NCI-H2196 treated with DMSO at 0.1 percent for 48 hours (cell line): ENCODE data around the gene LURAP1L.
A peak's percentile ranks its signal among the peaks of the same experiment; 100 is the strongest.

ENCODE experiments used
- DNase-seq: peaks from one replicate; lab custom pipeline; 2025; ENCODE audit not compliant: unreplicated experiment; lab: John Stamatoyannopoulos, UW

LURAP1L gene, protein sequence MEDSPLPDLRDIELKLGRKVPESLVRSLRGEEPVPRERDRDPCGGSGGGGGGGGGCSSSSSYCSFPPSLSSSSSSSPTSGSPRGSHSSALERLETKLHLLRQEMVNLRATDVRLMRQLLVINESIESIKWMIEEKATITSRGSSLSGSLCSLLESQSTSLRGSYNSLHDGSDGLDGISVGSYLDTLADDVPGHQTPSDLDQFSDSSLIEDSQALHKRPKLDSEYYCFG

DNA sequence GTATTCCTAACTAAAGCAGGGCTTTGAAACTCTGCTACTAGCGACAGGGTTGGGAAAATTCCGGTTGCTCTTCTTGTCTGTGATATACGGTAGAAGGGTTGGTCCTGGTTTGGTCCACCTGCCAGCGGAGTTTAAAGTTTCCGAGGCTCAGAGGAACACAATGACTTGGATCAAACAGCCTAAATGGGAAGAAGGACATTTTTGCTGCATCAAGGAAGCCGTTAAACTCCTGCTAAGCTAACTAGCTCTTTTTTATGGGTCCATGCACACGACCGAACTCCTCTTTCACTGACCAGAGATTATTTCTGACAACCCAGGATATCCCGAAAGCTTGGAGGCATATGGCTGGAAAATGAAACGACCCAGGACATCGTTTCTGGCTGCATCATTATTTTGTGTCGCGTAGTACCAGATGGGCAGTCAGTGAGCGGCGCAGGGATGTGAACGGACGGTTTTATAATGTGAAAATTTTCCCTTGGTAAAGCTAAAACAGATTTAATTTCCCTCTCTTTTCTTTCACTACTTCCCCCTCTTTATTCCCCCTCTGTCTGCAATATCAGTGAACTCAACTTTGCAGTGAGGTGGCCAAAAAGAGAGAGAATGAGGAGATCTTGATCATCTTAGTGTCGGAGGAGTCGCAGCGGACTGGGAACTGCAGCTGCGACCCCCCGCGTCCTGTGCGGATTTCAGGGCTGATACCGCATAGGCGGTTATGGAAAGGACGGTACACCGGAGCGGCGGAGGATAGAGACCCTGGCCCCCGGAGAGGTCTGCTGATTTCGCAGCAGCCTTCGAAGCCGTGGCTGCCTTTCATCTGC is at the start of gene LURAP1L:
LURAP1L (plus strand) TSS at position 160 of the 818 bp plus-strand sequence. CDS start 696 bp downstream, outside the sequence.
- DNase-seq: peak; percentile 84

DNA sequence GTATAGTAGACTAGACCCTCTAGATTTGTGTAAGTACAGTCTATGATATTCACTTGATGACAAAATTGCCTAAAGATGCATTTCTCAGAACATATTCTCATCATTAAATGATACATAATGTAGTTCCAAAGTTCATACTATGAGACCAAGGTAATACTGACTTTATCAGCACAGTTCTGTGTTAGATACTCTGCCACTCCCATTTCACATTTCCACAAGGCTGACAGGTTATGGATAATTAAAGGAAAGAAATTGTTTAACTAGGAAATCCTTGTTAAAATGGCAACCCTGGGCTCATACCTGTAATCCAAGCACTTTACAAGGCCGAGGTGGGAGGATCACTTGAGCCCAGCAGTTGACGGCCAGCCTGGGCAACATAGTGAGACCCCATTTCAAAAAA is 48.0 kb upstream of the LURAP1L start:
- DNase-seq: no peak

- DNase-seq: no peak
Measured at GRCh38 chr9:12730198-12730597, 44.6 kb upstream of the LURAP1L start.

- no peak for DNase-seq
Measured at GRCh38 chr9:12730927-12731326, 43.9 kb upstream of the LURAP1L start.

DNA sequence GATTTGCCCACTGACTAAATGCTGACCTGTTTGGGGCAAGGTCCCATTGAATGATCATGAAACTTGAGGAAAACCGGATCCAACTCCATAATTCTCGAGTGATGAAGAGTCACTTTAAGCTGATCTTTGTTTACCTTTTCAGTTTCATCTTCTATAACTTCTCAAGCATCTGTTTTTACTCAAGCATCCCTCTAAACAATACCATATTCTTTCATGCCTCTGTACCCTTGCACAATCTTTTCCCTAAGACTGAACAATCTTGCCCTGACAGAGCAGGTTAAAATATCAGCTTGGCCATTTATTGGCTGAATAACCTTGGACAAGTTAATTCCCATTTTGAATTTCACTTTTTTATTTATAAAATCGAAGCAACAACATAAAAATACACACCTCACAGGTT is 41.8 kb upstream of the LURAP1L start:
- no peak for DNase-seq

- no peak for DNase-seq
Measured at GRCh38 chr9:12735665-12736064, 39.2 kb upstream of the LURAP1L start.

DNA sequence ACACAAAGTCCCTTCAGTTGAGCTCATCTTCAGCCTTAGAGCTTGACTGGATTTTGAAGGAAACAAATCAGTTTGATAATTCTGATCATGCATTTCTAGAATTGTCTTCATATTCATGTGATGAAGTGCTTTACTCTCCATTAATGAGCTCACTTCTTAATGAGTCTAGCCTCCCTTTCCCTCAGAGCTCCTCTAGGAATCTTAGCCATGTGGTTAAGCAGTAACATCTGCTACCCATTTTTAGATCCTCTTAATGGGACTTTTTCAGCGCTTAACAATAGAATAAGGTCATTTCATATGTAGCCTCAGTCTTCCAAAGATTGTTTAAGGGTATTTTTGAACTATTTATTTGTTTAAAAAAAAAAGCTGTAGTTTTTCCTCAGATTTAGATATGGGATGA is 36.9 kb upstream of the LURAP1L start:
- no peak for DNase-seq

DNA sequence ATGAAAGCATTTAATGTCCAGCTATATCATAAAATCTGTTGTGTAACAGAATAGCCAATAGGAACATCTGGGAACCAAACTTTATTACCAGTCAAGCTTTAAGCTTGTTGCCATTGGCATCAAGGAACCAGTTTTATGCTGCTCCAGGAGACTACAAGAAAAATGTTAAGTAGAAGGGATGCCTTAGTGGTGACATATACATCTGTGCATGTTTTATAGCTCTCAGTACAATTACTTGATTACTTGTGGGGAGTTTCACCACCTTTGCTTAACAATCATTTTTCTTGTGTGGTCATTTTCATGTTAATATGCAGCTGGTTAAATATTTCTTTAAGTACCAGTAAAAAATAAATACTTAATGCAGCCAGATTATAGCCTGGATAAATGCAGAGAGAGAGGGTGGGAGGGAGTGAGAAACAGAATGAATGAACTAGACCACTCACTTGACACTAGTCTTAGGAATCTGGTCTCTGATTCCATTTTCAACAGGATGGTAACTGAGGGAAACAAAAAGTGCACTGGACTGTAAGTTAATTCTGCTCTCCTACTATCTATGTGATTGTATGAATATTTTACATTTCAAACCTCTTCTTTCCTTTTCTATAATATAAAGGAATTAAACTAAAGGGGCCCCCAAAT is 35.7 kb upstream of the LURAP1L start:
- no peak for DNase-seq

GRCh38 chr9:12740845-12741244 is 34.0 kb upstream of the LURAP1L start:
- no peak for DNase-seq

GRCh38 chr9:12748016-12748415 is 26.8 kb upstream of the LURAP1L start:
- DNase-seq: no peak

GRCh38 chr9:12748954-12749353 is 25.9 kb upstream of the LURAP1L start:
- no peak for DNase-seq

GRCh38 chr9:12753931-12754330 is 20.9 kb upstream of the LURAP1L start:
- DNase-seq: no peak

DNA sequence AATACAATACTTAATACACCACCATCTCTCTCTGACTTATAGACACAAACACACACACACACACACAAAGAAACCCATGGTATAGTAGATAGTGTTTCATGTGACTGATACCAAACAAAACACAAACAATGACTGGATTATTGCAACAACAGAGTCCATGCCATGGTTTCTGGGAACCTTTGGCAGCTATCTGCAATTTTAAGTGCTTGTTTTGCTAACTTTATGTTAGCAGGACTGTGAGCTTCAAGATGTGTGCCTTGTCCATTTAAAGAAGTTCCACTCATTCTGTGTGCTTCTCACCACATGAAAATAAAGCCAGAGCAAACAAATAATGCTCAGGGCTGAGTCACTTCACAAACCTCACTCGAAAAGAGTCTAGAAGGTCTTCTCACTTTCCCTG is 15.1 kb upstream of the LURAP1L start:
- peak; percentile 89 for DNase-seq

GRCh38 chr9:12760758-12761157 is 14.1 kb upstream of the LURAP1L start:
- DNase-seq: no peak

DNA sequence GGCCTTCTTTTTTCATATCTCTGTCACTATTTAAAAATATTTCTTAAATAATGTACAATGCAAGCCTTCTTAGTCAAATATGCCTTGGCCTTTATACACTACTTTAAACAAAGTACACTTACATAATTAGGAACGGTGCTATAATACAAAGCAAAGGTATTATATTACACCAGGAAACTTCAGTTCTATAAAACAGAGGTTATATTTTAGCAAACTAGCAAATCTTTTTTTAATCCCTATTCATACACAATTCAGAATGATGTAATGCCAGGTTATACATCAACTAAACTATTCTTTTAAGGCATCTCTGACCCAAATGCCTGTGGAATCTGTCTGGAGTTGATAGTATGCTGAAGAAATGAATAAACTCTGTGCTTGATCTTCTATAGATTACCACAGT is 10.7 kb upstream of the LURAP1L start:
- DNase-seq: no peak

DNA sequence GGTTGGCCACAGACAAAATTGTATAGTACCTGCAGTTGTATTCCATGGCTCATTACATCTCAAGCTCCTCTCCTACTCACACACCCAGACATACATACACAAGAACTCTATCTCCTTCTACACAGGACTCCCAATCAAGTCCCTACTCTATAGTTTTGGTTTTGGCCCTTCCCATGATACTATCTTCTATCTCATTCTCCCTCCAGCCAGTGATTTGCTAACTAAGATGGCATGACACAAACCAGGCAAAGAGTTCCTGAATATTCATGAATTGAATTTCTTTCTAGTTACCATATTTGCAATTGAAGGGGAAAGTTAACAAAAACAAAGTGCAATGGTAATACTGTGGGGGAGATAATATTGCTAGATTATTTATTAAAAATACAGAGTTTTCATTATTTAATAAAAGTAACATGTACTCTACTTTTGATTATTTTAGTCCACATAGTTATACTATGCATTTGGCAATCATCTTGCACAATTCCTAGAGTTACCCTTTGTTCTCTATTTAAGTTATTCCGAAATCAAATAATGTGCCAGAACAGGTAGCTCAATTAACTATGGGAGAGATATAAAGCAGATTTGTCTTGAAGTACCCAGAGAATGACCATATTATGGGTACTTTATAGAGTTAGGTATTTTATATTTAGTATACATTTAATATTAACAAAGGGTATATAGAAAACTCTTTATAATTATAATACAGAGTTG is 9.6 kb upstream of the LURAP1L start:
- DNase-seq: no peak

DNA sequence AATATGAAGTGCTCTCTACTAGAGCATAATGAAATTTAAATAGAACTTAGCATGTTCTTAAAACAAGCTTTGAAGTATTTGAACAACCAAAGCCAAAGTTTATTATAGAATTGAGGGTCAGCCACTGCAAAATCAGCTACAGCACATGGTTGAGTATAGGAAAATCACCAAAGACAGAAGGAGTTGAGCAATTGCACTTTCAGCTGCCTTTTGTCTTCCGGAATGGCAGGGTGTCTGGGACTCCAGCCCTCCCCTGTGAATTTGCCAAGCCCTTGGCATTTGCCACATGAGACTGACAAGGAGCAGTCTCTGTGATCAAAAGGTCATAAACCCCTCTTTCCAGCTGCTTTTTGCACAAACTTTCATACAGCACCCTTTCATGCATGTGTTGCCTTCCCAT is 8.5 kb upstream of the LURAP1L start:
- DNase-seq: no peak

DNA sequence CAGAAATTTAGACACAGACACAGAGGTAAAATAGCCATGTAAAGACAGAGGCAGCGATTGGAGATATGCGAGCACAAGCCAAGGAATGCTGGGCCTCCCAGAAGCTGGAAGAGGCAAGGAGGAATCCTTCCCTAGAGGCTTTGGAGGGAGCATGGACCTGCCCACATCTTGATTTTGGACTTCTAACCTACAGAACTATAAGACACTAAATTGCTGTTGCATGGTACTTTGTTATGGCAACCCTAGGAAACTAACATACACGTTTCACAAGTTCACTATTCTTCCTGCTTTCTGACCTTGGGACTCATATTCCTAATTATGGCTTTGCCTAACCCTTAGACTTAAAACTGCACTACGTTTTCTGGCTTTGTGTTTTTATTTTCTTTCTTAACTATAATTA is 4.6 kb upstream of the LURAP1L start:
- no peak for DNase-seq

- DNase-seq: no peak
Measured at GRCh38 chr9:12771891-12772290, 2.9 kb upstream of the LURAP1L start.

- no peak for DNase-seq
Measured at GRCh38 chr9:12773562-12773961, 1.3 kb upstream of the LURAP1L start.

- DNase-seq: no peak
Measured at GRCh38 chr9:12775679-12776512, 1.1 kb downstream of the LURAP1L start.
